DMS53 (cell line): Measurements from ENCODE around the gene MGAT4A.

Experiments used
- DNase-seq: peaks from one replicate; lab custom pipeline; 2025; lab: John Stamatoyannopoulos, UW

Gene MGAT4A

GRCh38 chr2:98730053-98730706, 752 bp downstream of the MGAT4A start:
- DNase-seq = peak; percentile 92

- peak; percentile 71 for DNase-seq
Measured at GRCh38 chr2:98729652-98730051, 1.3 kb downstream of the MGAT4A start.

- DNase-seq = peak; percentile 58
Measured at GRCh38 chr2:98728088-98728718, 2.7 kb downstream of the MGAT4A start.

DNA sequence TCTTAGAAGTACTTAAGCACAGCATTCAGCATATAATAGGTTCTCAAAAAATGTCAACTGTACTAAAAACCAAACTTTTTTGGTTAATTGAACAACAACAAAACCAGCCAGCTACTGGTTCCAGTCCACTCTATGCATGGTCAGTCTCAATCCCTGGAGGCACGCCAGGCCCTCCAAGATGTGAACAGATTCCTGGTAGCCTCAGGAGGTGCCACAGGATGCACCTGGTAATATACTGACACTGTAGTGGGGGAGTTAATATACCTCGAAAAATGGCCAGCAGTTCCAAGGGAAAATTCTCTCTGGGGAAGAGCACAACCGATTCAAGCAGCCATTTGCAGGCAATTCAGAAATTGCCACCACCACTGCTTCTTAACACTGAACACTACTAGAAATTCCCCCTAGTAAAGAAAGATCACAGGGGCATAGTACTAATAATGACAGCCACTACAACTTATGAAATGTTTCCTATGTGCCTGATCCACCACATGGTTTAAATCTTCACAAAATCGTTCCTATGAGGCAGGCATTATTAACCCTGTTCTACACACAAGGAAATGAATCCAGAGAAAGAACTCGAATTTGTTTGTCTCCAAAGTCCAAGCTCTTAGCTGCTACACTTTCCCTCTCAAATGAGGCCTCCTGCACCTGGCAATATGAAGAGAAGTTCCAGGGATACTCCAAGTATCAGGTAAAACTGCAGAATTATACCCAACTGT, 3.4 kb downstream of the MGAT4A start:
- DNase-seq = peak; percentile 77

- DNase-seq = no peak
Measured at GRCh38 chr2:98726735-98727368, 4.1 kb downstream of the MGAT4A start.

GRCh38 chr2:98726205-98726604, 4.7 kb downstream of the MGAT4A start:
- DNase-seq = no peak

DNA sequence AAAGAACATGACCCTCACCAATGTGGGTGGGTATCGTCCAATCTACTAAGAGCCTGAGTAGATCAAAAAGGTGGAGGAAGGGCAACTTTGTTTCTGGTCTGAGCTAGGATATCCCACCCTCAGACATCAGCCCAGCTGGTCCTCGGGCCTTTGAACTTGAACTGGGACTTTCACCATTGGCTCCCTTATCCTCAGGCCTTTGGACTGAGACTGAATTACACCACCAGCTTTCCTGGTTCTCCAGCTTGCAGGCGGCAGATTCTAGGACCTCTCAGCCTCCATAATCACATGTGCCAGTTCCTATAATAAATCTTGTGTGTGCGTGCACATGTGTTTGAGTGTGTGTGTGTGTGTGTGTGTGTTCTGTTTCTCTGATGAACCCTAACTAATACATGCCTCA, 10.6 kb downstream of the MGAT4A start:
- DNase-seq = no peak

DNA sequence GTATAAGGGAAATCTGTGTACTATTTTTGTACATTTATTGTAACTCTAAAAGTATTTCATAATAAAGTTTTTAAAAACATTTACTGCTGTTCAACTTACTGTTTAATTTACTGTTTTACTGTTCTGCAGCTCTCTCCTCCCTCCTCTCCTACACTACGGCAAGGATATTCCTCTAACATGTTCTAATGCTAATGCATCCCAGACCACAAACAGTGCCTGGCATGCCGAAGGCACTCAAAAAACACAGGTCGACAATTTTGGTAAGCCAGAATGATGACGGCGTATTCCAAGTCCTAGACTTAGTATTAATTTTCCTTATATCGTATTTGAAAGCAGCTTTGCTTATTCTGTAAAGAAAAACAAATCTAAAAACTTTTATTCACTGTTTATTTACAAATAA, 13.3 kb downstream of the MGAT4A start:
- no peak for DNase-seq

DNA sequence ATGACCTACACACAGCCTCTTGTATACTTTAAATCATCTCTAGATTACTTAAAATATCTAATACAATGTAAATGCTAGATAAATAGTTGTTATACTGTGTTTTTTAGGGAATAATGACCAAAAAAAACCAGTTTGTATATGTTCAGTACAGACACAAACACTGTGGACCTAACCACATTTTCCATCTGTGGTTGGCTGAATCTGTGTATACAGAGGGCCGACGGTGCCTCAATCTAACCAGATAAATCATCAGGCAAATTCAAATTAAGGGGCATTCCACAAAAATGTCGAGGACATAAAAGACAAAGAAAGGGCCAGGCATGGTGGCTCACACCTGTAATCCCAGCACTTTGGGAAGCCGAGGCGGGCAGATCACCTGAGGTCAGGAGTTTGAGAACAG, 14.1 kb downstream of the MGAT4A start:
- DNase-seq = no peak

DNA sequence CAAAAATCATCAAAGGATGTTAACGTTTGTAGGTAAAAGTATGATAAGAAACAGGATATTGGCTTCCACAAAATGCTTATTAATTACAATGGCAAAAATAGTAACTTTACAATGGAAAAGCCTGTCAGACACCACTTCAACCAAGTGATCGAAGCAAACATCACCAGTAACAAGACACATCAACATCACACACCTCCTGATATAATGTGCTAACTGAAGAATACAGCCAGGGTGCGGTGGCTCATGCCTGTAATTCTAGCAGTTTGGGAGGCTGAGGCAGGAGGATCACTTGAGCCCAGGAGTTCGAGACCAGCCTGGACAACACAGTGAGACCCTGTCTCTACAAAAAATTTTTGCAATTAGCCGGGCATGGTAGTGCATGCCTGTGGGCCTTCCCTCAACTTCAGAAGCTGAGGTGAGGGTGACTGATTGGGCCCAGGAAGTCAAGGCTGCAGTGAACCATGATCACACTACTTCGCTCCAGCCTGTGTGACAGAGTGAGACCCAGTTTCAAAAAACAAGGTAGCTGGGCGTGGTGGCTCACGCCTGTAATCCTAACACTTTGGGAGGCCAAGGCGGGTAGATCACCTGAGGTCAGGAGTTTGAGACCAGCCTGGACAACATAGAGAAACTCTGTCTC, 15.0 kb downstream of the MGAT4A start:
- no peak for DNase-seq

GRCh38 chr2:98713332-98714015, 17.5 kb downstream of the MGAT4A start:
- peak; percentile 76 for DNase-seq

- DNase-seq = no peak
Measured at GRCh38 chr2:98712145-98712544, 18.8 kb downstream of the MGAT4A start.

- DNase-seq = no peak
Measured at GRCh38 chr2:98711506-98711905, 19.4 kb downstream of the MGAT4A start.

GRCh38 chr2:98710734-98711133, 20.2 kb downstream of the MGAT4A start:
- no peak for DNase-seq

GRCh38 chr2:98709535-98709934, 21.4 kb downstream of the MGAT4A start:
- DNase-seq = peak; percentile 55

DNA sequence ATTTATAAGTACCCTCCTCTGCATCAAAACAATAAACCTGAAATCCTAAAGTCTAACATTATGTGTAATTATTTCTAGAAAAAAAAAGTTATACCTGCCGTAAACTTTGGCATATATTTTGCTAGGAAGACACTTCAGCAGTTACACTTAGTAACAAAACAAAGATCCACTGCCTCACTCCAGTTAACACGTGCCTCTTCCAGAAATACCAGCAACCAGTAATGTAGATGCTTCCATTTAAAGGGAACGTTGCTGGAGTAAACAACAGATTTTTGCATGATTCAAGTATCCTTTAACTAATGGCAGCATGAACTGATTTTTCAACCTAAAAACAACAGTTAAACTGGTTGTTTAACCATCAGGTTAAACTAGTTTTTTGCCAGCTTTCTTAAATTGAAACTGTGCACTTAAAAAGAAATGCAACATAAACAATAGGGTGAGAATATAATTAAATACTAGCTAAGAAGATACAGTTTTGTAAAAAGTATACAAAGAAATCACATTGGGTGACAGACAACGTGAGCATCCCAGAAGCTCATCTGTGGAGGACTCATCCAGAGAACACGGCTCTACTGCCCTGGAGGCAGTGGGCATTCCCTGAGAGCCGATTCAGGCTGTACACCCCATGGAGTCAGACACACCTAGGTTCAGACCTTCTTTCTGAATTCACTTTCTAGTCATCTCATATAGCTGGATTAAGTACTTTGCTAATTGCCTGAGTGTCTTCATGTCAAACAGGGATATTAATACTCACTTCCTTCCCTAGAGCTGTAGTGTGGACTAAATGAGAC, 22.3 kb downstream of the MGAT4A start:
- DNase-seq = peak; percentile 46

DNA sequence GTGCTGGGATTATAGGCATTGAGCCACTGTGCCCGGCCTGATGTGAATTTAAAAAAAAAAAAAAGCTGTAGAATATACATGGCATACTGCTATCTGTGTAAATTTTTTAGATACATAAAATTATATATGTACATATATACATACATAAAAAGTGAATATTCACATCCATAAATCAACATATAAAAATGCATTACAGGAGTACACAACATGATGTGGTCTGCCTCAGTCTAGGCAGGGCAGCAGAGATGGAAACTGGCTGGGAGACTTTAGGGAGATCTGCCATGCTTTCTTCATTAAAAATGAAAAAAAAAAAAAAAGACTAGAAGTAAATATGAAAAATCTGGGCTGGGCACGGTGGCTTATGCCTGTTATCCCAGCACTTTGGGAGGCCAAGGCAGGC, 24.3 kb downstream of the MGAT4A start:
- no peak for DNase-seq

DNA sequence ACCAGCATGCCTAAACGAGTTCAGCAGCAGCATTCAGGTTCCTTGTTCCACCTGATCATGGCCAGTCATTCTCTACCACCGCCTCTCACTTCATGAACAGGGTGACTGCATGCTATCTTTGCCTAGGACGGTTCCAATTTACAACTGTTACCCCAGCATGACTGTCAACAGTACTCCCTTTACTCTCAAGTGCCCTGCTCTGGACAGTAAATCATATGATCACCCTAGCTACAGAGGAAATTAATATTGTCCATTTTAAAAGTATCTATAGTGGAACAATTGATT, 25.7 kb downstream of the MGAT4A start:
- DNase-seq = peak; percentile 96

GRCh38 chr2:98704499-98705332, 26.2 kb downstream of the MGAT4A start:
- DNase-seq = peak; percentile 100

- DNase-seq = peak; percentile 71
Measured at GRCh38 chr2:98703738-98704137, 27.2 kb downstream of the MGAT4A start.
